ENCODE data around the gene RNF111.
"Not testable (repeated sequence)": the region's sequence is repeated elsewhere in the genome, so short reads cannot be mapped to it uniquely, and the experiment has no call there.

The RNF111 gene

DNA sequence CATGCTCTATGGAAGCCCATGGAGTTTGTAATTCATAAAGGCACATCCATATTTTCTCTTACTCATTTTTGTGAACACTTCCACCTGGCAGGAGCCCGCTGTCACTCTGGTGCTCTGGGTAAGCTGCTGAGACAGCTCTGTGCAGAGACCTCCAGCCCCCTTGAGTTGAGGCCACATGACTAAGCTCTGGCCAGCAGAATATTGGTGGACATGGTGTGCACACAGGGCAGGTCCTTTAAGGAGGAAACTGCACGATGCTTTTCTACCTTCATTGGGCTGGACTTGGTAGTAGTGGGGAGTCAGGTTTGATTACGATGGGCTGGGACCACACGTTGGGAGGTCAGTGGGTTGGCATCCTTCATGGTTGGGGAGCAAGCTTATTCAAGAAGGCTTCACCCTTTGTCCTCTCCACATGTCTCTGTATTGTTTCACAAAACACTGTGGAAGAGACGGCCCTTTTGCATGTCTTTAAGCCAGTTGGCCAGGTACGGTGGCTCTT is 146.5 kb downstream of the RNF111 start:
- no peak for DNase-seq (ENCODE audit: low spot score)

DNA sequence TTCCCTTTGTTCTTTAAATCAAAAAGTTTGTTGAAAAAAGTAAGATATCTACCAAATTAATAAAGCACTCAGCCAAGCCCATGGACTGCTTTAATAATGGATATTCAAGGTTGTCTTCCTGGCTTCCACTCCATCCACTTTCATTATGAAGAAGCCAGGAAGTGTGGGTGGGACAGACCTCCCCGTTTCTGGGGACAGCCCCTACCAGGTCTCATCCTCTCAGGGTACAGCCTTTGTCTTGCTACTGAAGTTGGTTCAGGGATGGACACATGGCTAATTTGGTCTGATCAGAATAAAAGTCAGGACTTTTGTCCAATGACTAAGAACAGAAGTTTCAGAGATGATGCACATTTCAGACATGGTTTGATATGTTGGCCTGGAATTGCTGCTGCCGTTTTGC is 150.1 kb downstream of the RNF111 start:
- no peak for DNase-seq (ENCODE audit: low spot score)

DNA sequence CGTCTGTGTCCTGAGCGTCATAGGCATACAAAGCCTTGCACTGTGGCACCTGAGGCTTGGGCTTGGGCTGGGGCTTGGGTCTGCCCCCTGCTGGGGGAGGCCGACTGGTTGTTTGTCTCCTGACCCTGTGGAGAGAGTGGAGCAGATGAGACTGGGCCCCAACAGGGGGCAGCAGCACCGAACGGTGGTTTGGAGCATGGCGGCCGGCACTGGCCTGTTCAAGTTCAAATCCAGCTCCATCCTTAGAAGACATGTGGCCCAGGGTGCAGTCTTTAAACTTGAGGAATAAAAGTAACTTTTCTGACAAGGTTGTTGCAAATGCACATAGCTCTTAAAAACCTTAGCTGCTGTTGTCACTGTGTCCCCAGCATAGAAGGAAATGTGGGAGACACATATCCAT is 150.8 kb downstream of the RNF111 start:
- DNase-seq (ENCODE audit: low spot score): peak; percentile 81

DNA sequence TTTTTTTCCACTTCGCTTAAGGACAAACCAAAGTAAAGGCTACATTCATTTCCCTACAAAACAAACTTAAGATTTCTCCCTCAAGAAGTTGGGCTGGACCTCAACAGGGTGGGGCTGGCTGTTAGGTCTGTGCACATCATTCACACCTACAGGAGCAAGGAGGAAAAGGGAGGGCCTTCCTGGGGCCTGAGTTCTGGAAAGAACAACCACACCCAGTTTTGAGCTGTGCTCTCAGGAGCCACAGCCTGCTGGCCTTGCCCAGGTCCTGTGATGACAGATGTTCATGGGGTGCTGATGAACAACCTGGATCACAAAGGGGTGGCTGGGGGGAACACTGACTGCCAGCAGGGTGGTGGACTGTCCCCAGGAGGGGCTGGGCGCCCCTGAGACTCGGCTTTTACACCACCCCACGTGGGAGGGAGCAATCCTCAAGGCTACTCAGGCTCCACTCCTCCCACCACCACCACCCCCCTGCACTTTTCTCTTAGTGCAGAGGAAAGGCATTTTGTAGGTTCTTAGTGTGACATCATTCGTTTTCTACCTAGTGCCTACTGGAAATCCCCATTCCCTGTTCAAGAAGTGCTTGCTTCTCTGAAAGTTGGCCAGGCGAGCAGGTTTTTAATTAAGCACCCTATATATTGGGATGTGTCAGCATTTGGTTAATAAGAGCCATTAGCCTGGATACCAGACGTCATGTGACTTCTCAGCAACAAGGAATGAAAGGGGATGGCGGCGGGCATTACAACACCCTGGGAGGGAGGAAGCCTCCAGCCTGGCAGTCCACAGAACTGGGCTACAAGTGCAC is 153.2 kb downstream of the RNF111 start:
- no peak for DNase-seq (ENCODE audit: low spot score)

DNA sequence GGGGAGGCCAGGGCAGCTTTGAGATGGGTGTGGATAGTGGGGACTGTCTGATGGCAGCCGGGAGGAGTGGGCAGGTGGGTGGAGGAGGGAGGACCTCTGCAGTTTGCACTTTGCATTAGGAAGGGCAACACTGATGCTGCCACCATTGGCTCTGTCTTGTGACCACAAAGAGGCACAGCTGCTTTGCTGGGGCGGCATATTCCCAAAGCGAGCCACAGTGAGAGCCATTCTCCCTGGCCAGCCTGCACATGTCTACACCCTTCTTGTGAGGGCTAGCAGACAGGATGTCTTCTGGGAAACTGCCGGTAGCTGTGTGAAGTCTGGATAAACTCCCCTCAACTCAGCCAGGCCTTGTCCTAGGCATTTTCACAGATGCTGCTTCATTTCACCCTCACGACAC is 155.8 kb downstream of the RNF111 start:
- DNase-seq (ENCODE audit: low spot score): no peak

DNA sequence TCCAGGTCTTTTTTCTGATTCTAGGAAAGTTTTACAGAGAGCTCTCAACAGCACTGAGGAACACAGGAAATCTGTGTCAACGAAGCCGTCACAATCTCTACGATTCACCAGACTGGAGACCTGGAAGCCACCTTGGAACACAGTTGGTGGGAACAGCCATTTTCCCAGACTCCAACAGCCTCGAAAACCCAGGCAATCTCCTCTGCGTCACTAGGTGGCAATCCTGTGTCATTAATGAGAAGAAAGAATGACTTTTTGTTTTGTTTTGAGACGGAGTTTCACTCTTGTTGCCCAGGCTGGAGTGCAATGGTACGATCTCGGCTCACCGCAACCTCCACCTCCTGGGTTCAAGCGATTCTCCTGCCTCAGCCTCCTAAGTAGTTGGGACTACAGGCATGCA is 157.1 kb downstream of the RNF111 start:
- not testable (repeated sequence) for DNase-seq (ENCODE audit: low spot score)
